ENCODE measurements around the gene OR6C75.

GRCh38 chr12:55407866-55408265, 45.1 kb downstream of the OR6C75 start:
- TF ChIP-seq CTCF (IDR thresholded peaks at IDR 0.05), result no peak
- TF ChIP-seq POLR2A (IDR thresholded peaks at IDR 0.05), result no peak
